Skeletal muscle tissue (tissue), 4 donors: ENCODE results near the gene GSG1L. TPM values are rescaled to one million over a fixed set of nuclear protein-coding genes. Genes with fewer than 3 reads are reported as not detected.

Source experiments
- H3K27ac ChIP-seq: one replicate; pipeline ENCODE4 v1.7.0; 2013; ENCODE audit warnings: mild to moderate bottlenecking, low read depth, low read length, inconsistent platforms
- H3K27me3 ChIP-seq, 3 donors: one replicate each; pipeline ENCODE4 v1.7.0; 2013; ENCODE audit warnings: low read length in 3 of 3; ENCODE audit not compliant: control insufficient read depth in 3 of 3, insufficient read depth in 3 of 3
- H3K36me3 ChIP-seq, 3 donors: one replicate each; pipeline ENCODE4 v1.7.0; 2013; ENCODE audit warnings: low read length in 3 of 3; ENCODE audit not compliant: control insufficient read depth in 3 of 3, insufficient read depth in 3 of 3
- H3K4me1 ChIP-seq, 3 donors: one replicate each; pipeline ENCODE4 v1.7.0; 2013; ENCODE audit warnings: low read length in 3 of 3, mild to moderate bottlenecking in 3 of 3; ENCODE audit not compliant: control insufficient read depth in 3 of 3, insufficient read depth in 3 of 3
- H3K4me3 ChIP-seq, 3 donors: one replicate each; pipeline ENCODE4 v1.7.0; 2013; ENCODE audit warnings: low read length in 3 of 3
- H3K9ac ChIP-seq, 3 donors: one replicate each; pipeline ENCODE4 v1.7.0; 2013; ENCODE audit warnings: low read length in 3 of 3, mild to moderate bottlenecking in 3 of 3, moderate library complexity in 2 of 3, low read depth in 1 of 3
- H3K9me3 ChIP-seq, 3 donors: one replicate each; pipeline ENCODE4 v1.7.0; 2013; ENCODE audit warnings: low read length in 3 of 3; ENCODE audit not compliant: control insufficient read depth in 3 of 3
- total RNA-seq: library from RNA; depleted of rRNA; stranded (reverse); fragments of >200 nt; gene quantifications from one replicate; pipeline ENCODE4 v1.2.3, GENCODE V29; 2014
- donor health status: Osteomylitis.

GSG1L gene
- total RNA-seq, 1 donor from 2014 or later, result 2.1 TPM

DNA sequence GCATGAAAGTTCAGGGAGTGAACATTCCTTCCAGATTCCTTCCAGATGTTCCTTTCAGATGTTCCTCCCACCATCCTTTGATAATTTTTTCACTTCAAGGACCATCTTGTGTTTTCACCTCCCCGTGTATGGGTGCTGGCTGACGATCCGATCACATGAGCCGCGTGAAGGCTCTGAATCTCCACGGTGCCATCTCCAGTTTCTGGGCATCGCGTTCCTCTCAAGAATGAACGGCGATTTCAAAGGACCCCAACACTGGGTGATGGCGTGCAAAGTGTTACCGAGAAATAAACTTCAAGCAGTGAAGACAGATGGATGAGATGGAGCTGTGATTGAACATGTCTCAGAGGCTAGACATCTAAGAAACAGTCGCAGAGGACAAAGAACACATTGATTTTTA, 245.3 kb downstream of the GSG1L start:
- no peaks in the 10 kb centered on the region for H3K4me1 ChIP-seq
- H3K9me3 ChIP-seq, result no peaks in the 10 kb centered on the region
- H3K27me3 ChIP-seq, result peaks cover 0 to 12% (median 3%) of the 10 kb centered on the region in 3 donors
- no peaks in the 10 kb centered on the region for H3K36me3 ChIP-seq
- no peak overlapping the region for H3K4me3 ChIP-seq
- no peak overlapping the region for H3K9ac ChIP-seq
- H3K27ac ChIP-seq, result no peak overlapping the region

DNA sequence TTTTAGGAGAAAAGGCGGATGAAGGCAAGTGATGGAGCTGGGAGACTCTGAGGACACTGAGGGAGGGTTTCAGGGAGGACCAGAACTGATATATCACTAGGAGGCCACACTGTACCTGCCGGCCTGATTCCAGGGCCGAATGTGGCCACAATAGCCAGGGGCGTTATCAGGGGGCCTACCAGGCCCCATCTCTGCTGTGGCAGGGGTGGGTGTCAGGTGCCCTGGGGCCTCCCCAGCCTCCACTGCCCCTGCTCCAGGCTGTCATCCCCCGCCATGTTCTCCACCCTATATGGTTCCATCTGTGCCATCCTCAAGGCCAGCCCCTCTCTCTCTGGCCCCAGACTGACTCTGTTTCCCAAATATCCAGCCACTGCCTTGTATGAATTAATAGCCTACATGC, 246.5 kb downstream of the GSG1L start:
- Histone ChIP-seq H3K27ac (no peak overlapping the region), H3K4me1 (no peaks in the 10 kb centered on the region), H3K9me3 (no peaks in the 10 kb centered on the region), H3K9ac (no peak overlapping the region), H3K36me3 (no peaks in the 10 kb centered on the region), H3K4me3 (no peak overlapping the region), H3K27me3 (peaks cover 2 to 10% (median 3%) of the 10 kb centered on the region in 3 donors)

DNA sequence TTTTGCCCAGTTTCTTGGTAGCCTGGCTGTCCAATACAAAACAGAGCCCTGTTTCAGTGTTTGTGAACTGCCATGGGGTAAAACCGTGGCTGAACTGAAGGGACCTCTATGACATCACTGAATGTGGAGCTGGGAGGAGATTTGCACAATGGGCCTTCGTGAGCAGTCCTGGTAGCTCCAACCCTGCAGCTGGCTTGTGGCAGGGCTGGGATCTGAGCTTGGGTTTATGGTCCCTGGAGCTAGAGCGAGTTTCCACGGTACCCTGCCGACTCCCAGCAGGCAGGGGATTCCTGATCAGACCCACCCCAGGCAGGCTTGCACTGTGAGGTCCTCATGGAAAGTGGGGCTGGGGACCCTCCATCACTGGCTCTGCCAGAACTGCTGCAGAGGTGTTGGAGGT, 247.0 kb downstream of the GSG1L start:
- Histone ChIP-seq H3K9ac (no peak overlapping the region), H3K27me3 (peaks cover 2 to 10% (median 3%) of the 10 kb centered on the region in 3 donors), H3K9me3 (no peaks in the 10 kb centered on the region), H3K27ac (no peak overlapping the region), H3K36me3 (no peaks in the 10 kb centered on the region), H3K4me1 (no peaks in the 10 kb centered on the region), H3K4me3 (no peak overlapping the region)

GRCh38 chr16:27813591-27813990, 249.9 kb downstream of the GSG1L start:
- no peaks in the 10 kb centered on the region for H3K36me3 ChIP-seq
- no peak overlapping the region for H3K4me3 ChIP-seq
- no peaks in the 10 kb centered on the region for H3K4me1 ChIP-seq
- H3K27ac ChIP-seq, result no peak overlapping the region
- H3K27me3 ChIP-seq, result peaks cover 2 to 4% (median 3%) of the 10 kb centered on the region in 3 donors
- no peak overlapping the region for H3K9ac ChIP-seq
- no peaks in the 10 kb centered on the region for H3K9me3 ChIP-seq

- Histone ChIP-seq H3K27ac (no peak overlapping the region), H3K4me1 (no peaks in the 10 kb centered on the region), H3K9me3 (no peaks in the 10 kb centered on the region), H3K27me3 (peaks cover 0 to 2% (median 0%) of the 10 kb centered on the region in 3 donors), H3K4me3 (no peak overlapping the region), H3K9ac (no peak overlapping the region), H3K36me3 (no peaks in the 10 kb centered on the region)
These were observed 251.6 kb downstream of the GSG1L start for GRCh38 chr16:27811881-27812280.

- no peak overlapping the region for H3K4me3 ChIP-seq
- H3K36me3 ChIP-seq, result no peaks in the 10 kb centered on the region
- no peaks in the 10 kb centered on the region for H3K4me1 ChIP-seq
- H3K27me3 ChIP-seq, result peaks cover 4 to 24% (median 14%) of the 10 kb centered on the region in 3 donors
- H3K9ac ChIP-seq, result no peak overlapping the region
- H3K9me3 ChIP-seq, result no peaks in the 10 kb centered on the region
- H3K27ac ChIP-seq, result no peak overlapping the region
These were observed 256.5 kb downstream of the GSG1L start for GRCh38 chr16:27806986-27807385.

DNA sequence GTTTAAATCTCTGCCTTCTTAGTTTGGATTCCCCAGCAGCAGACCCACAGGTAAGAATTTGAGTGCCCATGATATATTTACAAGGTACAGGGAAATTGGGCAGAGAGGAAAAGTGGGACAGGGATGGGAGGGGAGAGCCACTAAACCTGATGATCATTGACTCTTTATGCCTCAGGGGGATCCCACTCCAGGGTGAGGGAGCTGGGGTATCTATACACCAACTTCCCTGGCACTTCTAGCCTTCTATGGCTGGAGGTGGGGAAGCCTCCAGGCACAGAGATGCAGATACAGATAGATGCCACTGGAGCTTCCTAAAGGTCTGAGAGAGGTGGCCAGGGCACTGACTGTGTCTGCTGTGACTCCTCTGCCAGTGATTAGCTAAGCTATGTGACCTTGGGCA, 257.1 kb downstream of the GSG1L start:
- Histone ChIP-seq H3K27ac (no peak overlapping the region), H3K4me3 (no peak overlapping the region), H3K4me1 (no peaks in the 10 kb centered on the region), H3K9me3 (no peaks in the 10 kb centered on the region), H3K9ac (no peak overlapping the region), H3K27me3 (peaks cover 6 to 27% (median 17%) of the 10 kb centered on the region in 3 donors), H3K36me3 (no peaks in the 10 kb centered on the region)

DNA sequence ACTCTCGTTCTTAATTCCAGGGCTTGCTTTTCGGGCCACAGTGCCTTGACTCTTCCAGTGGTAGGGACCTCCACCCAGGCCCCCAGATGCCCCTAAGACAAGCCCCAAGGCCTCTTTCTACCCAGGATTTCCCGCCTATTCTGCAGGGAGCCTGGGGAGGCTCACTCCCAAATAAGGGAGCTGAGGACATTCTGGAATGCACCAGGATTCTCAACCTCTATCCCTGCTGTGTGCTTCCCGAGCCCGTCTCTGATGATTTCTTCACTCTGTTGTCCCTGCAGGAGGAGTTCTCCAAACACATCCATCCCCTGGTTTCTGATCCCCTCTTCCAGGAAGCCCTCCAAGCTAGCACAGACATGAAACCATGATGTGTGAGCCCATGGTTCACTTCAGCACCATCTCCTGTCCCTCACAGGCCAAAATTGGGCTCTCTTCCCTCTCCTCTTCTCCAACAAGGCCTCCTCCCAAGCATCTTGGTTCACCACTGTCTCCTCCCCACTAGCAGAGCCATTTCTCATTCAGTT, 257.6 kb downstream of the GSG1L start:
- Histone ChIP-seq H3K9me3 (no peaks in the 10 kb centered on the region), H3K4me3 (no peak overlapping the region), H3K27me3 (peaks cover 6 to 27% (median 17%) of the 10 kb centered on the region in 3 donors), H3K9ac (no peak overlapping the region), H3K27ac (no peak overlapping the region), H3K36me3 (no peaks in the 10 kb centered on the region), H3K4me1 (no peaks in the 10 kb centered on the region)

DNA sequence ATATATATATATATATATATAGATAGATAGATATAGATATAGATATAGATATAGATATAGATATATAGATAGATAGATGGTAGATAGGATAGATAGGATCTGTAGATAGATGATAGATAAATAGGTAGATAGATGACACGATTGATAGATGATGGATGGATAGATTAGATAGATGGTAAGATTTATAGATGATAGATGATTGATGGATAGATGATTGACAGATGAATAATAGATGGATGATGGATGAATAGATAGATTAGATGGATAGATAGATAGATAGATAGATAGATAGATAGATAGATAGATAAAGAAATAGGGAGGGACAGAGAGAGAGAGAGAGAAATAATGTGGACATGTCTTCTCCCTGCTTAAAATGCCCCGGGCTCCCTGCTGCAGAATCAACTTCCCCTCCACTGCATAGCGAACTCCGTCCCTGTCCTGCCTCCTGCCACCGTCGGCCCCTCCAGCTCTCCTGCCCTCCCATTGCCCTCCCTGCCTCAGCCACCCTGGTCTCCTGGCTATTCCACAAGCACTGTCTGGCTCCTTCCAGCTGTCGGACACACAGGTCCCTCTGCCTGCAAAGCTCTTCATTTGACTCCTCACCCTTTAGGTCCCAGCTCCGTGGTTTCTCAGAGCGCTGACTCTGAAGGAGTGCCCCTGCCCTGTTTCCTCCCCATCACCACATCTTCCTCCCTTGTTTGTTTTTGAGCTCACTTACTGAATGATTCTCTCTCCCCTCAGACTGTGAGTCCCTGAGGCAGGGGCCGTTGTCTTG, 259.6 kb downstream of the GSG1L start:
- Histone ChIP-seq H3K27me3 (peaks cover 6 to 27% (median 17%) of the 10 kb centered on the region in 3 donors), H3K9me3 (no peaks in the 10 kb centered on the region), H3K27ac (no peak overlapping the region), H3K36me3 (no peaks in the 10 kb centered on the region), H3K9ac (no peak overlapping the region), H3K4me1 (no peaks in the 10 kb centered on the region), H3K4me3 (no peak overlapping the region)

- Histone ChIP-seq H3K9ac (no peak overlapping the region), H3K27me3 (peaks cover 6 to 27% (median 17%) of the 10 kb centered on the region in 3 donors), H3K4me3 (no peak overlapping the region), H3K4me1 (no peaks in the 10 kb centered on the region), H3K36me3 (no peaks in the 10 kb centered on the region), H3K27ac (no peak overlapping the region), H3K9me3 (no peaks in the 10 kb centered on the region)
These were observed 260.7 kb downstream of the GSG1L start for GRCh38 chr16:27802664-27803439.
